Pancreas (tissue), 10 donors: ENCODE measurements around the gene LTC4S. TPM values are rescaled to one million over a fixed set of nuclear protein-coding genes. Genes with fewer than 3 reads are reported as not detected.

Experiments used
- ATAC-seq, 4 donors: fragments of 200-7000 bp; cut with Tn5 transposase; one replicate each; pipeline versions ENCODE4 v1.8.0 to v1.9.1; 2020; ENCODE audit warnings: mild to moderate bottlenecking in 4 of 4, moderate library complexity in 4 of 4
- DNase-seq, 6 donors: peaks; one replicate each; pipeline ENCODE4 v3.0.0-alpha.2; 2020
- FAIRE-seq: peaks from 2 replicates; lab custom pipeline; 2012; peaks lifted over from hg19 to GRCh38; lab: Jason Lieb, UNC
- H3K27ac ChIP-seq, 4 donors: fragments of 200-600 bp; sonication (generic); 1 replicate in 3 of 4; 2 replicates in 1 of 4; pipeline versions ENCODE4 v1.5.0 to v1.8.0; 2020
- H3K27me3 ChIP-seq, 4 donors: fragments of 200-600 bp; one replicate each; pipeline ENCODE4 v1.8.0; 2021
- H3K36me3 ChIP-seq, 3 donors: fragments of 200-600 bp; sonication (generic) in 1 of 3; one replicate each; pipeline versions ENCODE4 v1.5.0 to v1.8.0; 2020 to 2021
- H3K4me1 ChIP-seq, 3 donors: fragments of 200-600 bp; one replicate each; pipeline ENCODE4 v1.8.0; 2021
- H3K4me3 ChIP-seq, 4 donors: fragments of 200-600 bp; sonication (generic) in 2 of 4; one replicate each; pipeline versions ENCODE4 v1.5.0 to v1.8.0; 2020 to 2021
- H3K9me3 ChIP-seq, 4 donors: fragments of 200-600 bp; one replicate each; pipeline ENCODE4 v1.8.0; 2021
- WGBS, 2 donors: extraction: QIAGEN DNeasy Blood & Tissue Kit; methylation state at CpG; one replicate each; pipeline ENCODE4 v1.1.7; 2013; 5-methylcytosine and 5-hydroxymethylcytosine counted together
- intact Hi-C, 3 donors: fragments of 100-400 bp; cut with DNase I; formaldehyde crosslinking; loops; one replicate each; pipeline versions ENCODE4 v1.11.1 to v1.14.2; 2022
- polyA plus RNA-seq, 2 donors: library from polyadenylated mRNA; stranded (reverse); fragments of 200-250 nt; gene quantifications; one replicate each; pipeline ENCODE4 v1.2.3, GENCODE V29; 2013
- total RNA-seq, 6 donors: library from RNA; stranded (reverse); fragmentation: NEBNext Ultra II Directional in 4 of 6; extraction: Animal tissue kit (Norgen Biotek cat#: 25700) in 4 of 6; gene quantifications; one replicate each; pipeline versions ENCODE4 v1.2.1 to v1.2.4, GENCODE V29; 2021 to 2023
- TF ChIP-seq, protein P1 (sequence below), 4 donors: fragments of 200-600 bp; sonication (generic) in 3 of 4; IDR thresholded peaks; one replicate each; pipeline versions ENCODE4 v1.5.0 to v1.8.0; 2021; ENCODE audit warnings: antibody characterized with exemption in 4 of 4
- donor health status: healthy with polysubstance abuse.
- donor health status: DM: no; HTN: no; CAD: no; lungs with moderate emphysema.
- donor health status: DM: no; HTN: no; CAD: no.
- donor health status: control.
- donor health status: control.
- donor health status: Bipolar disorder and iron deficiency.
- donor health status: DM: yes; HTN: yes; CAD: no.
- donor health status: DM: no; HTN: no; CAD: no.
- donor health status: DM: no; HTN: no; CAD: no.
- donor health status: DM: yes; HTN: yes; CAD: no.

Gene LTC4S
- total and polyA plus RNA-seq, 8 donors = 1.1 to 10.9 (median 4.8) TPM

DNA sequence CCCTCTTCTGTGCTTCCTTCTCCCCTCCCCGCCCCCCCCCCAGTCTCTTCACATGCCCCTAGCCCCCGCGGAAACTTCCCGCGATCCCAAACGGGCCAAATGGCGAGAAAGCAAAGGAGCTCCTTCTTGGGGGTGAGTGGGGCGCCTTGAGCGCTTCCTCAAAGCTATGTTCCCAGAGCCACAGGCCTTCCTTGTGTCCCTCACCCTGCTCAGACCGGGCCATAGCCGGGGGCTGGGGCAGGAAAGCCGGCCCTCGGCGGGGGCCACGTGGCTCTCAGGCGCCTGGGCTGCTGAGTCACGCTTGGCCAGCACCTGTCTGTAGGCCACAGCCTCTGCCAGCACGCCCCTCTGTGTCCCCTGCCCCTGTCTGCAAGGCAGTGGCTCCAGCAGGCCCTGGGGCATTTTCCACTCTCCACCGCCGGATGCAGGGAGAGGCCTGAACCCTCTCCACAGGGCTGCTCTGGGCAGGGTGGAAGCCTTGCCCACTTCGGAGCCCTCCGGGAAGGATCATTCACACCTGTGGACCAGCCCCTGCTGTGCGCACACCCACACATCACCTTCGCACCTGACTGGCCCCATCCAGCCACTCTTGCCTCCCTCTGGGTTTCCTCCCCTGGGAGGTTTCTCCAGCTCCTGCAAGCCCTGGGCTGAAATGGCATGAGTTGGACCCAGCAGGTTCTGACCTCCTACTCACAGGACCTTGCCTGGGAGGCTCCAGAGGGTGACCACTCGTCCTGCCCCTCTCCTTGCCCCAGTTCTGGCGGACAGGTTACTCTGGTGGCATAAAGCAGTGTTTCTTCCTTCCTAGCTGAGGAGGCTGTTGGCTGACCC, 25.7 kb downstream of the LTC4S start:
- Histone ChIP-seq H3K9me3 (no peaks in the 10 kb centered on the region), H3K4me1 (peaks cover 36 to 46% (median 39%) of the 10 kb centered on the region in 3 donors), H3K27me3 (no peaks in the 10 kb centered on the region), H3K4me3 (peak overlapping the region in 2 of 4 donors; percentile 85 to 100), H3K27ac (peak overlapping the region; percentile 98 to 100 (median 100)), H3K36me3 (peaks cover 0 to 12% (median 10%) of the 10 kb centered on the region in 3 donors)
- 25 to 26% methylated on average over 25 of the region's 26 CpGs for WGBS, 2 donors
- FAIRE-seq (no peak), ATAC-seq (peak; percentile 36 to 57 (median 45)), DNase-seq (peak; percentile 71 to 89 (median 82))
- intact Hi-C loops = no loop called here
- TF ChIP-seq, protein P1, sequence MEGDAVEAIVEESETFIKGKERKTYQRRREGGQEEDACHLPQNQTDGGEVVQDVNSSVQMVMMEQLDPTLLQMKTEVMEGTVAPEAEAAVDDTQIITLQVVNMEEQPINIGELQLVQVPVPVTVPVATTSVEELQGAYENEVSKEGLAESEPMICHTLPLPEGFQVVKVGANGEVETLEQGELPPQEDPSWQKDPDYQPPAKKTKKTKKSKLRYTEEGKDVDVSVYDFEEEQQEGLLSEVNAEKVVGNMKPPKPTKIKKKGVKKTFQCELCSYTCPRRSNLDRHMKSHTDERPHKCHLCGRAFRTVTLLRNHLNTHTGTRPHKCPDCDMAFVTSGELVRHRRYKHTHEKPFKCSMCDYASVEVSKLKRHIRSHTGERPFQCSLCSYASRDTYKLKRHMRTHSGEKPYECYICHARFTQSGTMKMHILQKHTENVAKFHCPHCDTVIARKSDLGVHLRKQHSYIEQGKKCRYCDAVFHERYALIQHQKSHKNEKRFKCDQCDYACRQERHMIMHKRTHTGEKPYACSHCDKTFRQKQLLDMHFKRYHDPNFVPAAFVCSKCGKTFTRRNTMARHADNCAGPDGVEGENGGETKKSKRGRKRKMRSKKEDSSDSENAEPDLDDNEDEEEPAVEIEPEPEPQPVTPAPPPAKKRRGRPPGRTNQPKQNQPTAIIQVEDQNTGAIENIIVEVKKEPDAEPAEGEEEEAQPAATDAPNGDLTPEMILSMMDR (IDR thresholded peaks at IDR 0.05) = no peak

DNA sequence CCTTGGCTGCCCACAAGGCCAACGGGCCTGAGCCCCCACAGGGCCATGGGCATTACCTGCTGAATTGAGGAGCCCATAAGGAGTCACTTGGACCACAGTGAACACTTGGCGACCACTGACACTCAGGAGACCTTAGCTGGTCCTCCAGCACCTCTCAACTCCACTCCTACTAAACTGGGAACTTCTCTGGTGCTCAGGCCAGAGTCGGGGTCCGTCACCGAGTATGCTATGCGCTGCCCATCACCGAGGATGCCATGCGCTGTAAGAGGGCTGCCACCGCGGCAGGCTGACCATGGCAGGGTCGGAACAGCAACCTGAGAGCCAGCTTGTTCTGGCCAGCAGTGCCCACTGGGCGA, 26.3 kb downstream of the LTC4S start:
- FAIRE-seq (no peak), DNase-seq (peak in 1 of 6 donors; percentile 77), ATAC-seq (no peak)
- peak overlapping the region; percentile 85 to 100 (median 98) for H3K4me3 ChIP-seq
- no peaks in the 10 kb centered on the region for H3K9me3 ChIP-seq
- no peaks in the 10 kb centered on the region for H3K27me3 ChIP-seq
- 29% methylated on average over 11 to 12 of the region's 12 CpGs for WGBS, 2 donors
- TF ChIP-seq, protein P1 (IDR thresholded peaks at IDR 0.05) = no peak
- H3K27ac ChIP-seq = peak overlapping the region; percentile 98 to 100 (median 100)
- intact Hi-C loops = no loop called here
- H3K4me1 ChIP-seq = peaks cover 36 to 48% (median 45%) of the 10 kb centered on the region in 3 donors
- peaks cover 0 to 18% (median 15%) of the 10 kb centered on the region in 3 donors for H3K36me3 ChIP-seq

DNA sequence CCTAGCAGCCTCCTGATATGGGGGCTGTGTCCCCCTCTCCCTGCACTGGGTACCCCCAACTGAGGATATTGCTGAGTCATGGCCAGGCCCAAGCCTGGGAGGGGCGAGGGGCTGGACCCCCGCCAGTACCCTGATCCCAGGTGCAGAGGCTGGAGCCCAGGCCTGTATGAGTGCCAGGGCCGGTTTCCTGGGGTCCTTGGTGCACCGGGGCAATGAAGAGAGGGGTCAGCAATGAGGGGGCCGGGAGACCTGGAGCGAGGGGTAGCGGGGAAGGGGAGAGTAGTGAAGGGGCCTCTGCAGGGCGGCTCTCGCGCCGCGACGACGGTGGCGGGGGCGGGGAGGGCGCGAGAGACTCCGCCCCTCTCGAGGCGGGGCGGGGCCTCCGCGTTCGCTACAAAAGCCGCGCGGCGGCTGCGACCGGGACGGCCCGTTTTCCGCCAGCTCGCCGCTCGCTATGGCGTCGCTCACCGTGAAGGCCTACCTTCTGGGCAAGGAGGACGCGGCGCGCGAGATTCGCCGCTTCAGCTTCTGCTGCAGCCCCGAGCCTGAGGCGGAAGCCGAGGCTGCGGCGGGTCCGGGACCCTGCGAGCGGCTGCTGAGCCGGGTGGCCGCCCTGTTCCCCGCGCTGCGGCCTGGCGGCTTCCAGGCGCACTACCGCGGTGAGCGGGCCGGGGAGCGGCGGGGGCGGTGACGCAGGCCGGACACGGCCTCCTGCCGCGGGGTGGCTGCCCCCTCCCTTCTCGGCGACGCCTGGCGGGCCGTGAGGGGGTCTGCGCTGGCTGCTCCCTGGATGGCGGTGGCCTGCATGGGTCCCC, 26.9 kb downstream of the LTC4S start, which contains the start of gene SQSTM1:
Gene SQSTM1, plus strand, starts transcription at position 423 of the 815 bp plus-strand sequence. Its CDS starts 32 bp downstream, at position 455.
- Histone ChIP-seq H3K27me3 (no peaks in the 10 kb centered on the region), H3K9me3 (no peaks in the 10 kb centered on the region), H3K4me1 (peaks cover 36 to 48% (median 48%) of the 10 kb centered on the region in 3 donors), H3K27ac (peak within 1 kb of the TSS; percentile 98 to 100 (median 100)), H3K36me3 (peaks cover 0 to 24% (median 21%) of the 10 kb centered on the region in 3 donors), H3K4me3 (peak within 1 kb of the TSS; percentile 85 to 100 (median 98))
- 0% methylated on average over 27 to 81 of the region's 81 CpGs for WGBS, 2 donors
- DNase-seq = peak; percentile 77 to 98 (median 90)
- TF ChIP-seq, protein P1 (IDR thresholded peaks at IDR 0.05) = peak in 1 of 4 donors; percentile 7
- intact Hi-C loops = no loop called here
- FAIRE-seq = no peak
- ATAC-seq = peak; percentile 62 to 74 (median 70)

DNA sequence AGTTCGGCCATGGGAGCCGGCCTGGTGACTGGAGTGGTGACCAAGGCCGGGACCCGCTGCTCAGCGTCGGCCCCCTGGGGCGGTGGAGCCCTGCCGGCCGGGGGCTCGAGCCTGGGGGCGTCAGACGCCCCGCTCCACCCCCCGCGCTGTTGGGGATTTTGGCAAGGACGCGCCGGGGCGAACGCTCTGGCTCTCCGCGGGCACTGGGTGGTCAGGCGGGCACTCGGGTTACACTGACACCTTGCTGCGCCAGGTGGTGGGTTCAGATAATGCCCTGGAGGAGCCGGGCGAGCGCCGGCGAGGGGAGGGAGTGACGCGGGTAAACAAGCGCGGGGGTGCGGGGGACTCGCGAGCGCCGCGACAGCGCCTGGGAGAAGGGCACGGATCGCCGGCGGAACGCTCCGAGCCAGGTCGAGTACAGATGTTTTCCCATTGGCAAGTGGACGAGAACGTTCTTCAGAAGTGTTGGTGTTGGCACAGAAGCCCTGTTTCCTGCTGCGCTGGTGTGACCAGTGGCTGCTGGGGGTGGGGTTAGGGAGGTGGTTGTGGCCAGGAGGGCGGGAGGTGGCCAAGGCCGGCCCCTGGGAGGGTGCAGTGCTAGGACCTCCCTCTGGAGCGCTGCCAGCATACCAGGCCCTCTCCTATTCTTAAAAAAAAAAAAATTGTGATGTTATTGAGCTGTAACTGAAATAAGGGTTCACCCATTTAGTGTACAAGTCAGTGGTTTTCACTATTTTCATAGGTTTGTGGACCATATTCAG, 27.7 kb downstream of the LTC4S start:
- FAIRE-seq (peak; percentile 84), ATAC-seq (peak; percentile 67 to 75 (median 70)), DNase-seq (peak; percentile 93 to 99 (median 98))
- no peaks in the 10 kb centered on the region for H3K9me3 ChIP-seq
- peaks cover 36 to 48% (median 48%) of the 10 kb centered on the region in 3 donors for H3K4me1 ChIP-seq
- peak overlapping the region; percentile 85 to 100 (median 98) for H3K4me3 ChIP-seq
- no peaks in the 10 kb centered on the region for H3K27me3 ChIP-seq
- TF ChIP-seq, protein P1 (IDR thresholded peaks at IDR 0.05) = no peak
- WGBS, 2 donors = 0% methylated on average over 39 to 54 of the region's 54 CpGs
- H3K36me3 ChIP-seq = peaks cover 0 to 32% (median 23%) of the 10 kb centered on the region in 3 donors
- peak overlapping the region; percentile 98 to 100 (median 100) for H3K27ac ChIP-seq
- intact Hi-C loops = no loop called here
